Measurements from ENCODE around the gene JMJD8.

JMJD8 gene

DNA sequence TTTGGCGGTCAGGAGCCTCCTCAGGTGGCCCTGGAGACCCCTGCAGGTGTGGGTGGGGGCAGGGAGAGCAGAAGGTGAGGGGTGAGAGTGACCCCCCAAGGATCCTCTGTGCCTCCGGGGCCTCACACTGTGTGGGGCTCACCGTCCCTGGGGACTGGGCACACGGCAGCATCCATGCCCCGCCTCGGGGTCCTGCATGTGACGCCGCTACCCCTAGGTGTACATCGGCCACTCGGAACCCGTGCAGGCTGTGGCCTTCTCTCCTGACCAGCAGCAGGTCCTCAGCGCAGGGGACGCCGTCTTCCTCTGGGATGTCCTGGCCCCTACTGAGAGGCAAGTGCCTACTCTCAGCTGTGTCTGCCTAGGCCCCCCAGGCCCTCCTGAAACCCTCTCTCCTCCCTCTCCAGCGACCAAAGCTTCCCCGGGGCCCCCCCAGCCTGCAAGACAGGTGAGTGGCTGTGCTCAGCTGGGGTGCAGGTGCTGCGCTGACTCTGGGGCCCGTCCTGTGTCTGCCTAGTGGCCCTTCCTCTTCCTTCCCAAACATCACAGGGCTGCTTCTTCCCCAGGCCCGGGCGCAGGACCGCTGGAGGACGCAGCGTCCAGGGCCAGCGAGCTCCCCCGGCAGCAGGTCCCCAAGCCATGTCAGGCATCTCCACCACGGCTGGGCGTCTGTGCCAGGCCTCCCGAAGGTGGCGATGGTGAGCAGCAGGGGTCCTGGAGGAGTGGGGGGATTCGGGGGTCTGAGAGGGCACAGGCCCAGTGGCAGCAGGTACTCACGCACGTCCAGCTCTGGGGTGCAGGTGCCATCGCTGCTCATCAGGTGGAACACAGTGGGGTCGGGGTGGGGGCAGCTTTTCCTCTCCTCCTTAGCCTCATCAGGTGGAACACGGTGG, 25.2 kb downstream of the JMJD8 start:
- DNase-seq: no peak

GRCh38 chr16:657487-657886, 26.6 kb downstream of the JMJD8 start:
- no peak for DNase-seq

- DNase-seq: no peak
These were observed 30.1 kb downstream of the JMJD8 start for GRCh38 chr16:654034-654433.

- no peak for DNase-seq
These were observed 31.5 kb downstream of the JMJD8 start for GRCh38 chr16:652454-653305.

DNA sequence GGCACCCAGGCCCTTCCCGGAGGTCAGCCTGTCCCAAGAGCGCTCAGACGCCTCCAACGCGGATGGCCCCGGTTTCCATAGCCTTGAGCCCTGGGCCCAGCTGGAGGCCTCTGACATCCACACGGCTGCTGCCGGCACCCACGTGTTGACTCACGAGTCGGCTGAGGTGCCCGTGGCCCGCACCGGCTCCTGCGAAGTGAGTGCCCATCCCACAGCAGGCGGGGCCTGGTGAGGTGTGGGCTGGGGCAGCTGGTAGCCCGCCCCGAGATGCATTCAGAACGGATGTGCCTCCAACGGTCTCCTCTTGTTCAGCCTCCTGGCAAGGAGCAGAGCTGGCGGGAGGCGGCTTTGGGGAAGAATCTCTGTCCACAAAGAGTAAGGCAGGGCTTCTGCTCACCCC, 32.3 kb downstream of the JMJD8 start:
- DNase-seq: no peak

- DNase-seq: no peak
These were observed 34.5 kb downstream of the JMJD8 start for GRCh38 chr16:649631-650030.

- DNase-seq: peak; percentile 91
These were observed 35.1 kb downstream of the JMJD8 start, which contains the start of gene WDR90 for GRCh38 chr16:648781-649589. Gene WDR90, plus strand, starts transcription at chr16:649365. Its CDS starts 52 bp downstream, at chr16:649417.

DNA sequence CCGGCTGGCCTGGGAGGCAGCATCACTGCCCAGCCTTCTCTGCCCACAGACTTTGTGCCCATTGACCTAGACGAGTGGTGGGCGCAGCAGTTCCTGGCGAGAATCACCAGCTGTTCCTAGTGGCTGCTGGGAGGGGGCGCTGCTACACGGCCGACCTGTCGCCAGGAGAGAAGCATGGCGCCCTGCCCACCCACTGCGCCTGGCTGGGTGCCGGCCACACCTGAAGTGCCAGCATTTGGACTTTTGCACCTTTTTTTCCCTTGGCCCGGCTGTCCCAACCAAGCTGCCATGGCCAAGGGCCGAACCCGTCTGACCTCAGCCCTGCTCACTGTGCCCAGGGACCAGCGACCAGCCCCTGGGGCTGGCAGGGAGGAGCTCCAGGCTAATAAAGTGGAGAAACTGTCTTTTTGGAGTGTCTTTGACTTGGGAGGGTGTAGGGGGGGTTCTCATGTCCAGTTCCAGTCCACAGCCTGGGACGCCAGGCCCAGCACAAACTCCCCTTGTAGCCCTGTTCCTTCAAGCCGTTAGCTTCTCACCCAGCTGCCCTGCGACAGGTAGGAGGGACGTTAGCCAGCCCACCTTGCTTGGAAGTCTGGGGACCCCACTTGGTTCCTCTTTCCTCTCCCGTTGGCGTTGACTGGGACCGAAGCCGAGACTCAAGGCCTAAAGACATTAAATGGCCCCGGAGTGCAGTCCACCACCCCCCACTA, 35.9 kb downstream of the JMJD8 start:
- DNase-seq: no peak

DNA sequence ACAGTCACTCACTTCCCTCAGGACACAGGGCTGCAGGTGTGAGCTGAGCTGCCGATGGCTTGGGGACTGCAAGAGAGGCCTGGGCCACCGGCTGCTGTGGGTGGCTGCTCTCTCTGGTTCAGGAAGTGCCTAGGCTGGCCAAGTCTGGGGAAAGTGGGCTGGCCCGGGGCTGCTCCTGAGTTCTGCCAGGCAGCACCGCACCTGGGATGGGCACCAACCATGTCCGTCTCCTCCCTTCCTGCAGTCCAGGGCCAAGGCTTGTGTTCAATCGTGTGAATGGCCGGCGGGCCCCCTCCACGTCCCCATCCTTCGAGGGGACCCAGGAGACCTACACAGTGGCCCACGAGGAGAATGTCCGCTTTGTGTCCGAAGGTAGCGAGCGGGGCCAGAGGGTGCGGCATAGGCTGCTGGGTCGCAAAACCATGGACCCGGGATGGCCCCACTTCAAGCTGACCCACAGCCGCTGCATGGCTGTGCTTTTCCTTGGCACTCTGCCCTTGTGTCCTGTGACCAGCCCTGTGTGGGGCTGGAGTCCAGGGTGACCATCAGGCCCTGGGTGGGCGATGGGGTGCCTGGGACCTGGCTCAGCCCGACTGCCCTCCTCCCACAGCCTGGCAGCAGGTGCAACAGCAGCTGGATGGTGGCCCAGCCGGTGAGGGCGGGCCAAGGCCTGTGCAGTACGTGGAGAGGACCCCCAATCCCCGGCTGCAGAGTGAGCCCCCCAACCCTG, 36.8 kb downstream of the JMJD8 start:
- DNase-seq: no peak

DNA sequence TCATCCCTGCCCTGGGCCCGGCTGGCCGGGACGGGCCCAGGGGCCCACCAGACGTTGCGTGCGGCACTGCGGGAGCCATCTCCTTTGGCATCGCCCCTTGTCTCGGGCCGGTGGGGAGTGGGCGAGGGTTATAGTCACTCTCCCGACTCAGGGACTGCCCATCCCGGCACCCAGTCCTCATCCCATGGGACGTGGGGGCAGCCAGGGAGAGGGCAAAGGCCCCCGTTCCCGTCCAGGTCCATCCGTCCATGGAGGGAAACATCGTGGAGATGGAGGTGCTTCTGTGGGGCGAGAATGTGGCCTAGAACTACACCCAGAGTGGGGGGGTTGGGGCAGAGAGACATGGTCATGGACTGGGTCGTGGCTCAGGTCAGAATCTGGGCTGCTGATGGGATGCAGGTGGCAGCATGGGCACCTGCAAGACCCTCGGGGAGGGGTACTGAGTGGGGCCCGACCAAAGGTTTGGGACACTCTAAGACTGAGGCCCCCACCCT, 37.4 kb downstream of the JMJD8 start:
- no peak for DNase-seq

- DNase-seq: no peak
These were observed 38.1 kb downstream of the JMJD8 start for GRCh38 chr16:645852-646678.

- no peak for DNase-seq
These were observed 39.6 kb downstream of the JMJD8 start for GRCh38 chr16:644556-644955.

GRCh38 chr16:643050-643368, 41.1 kb downstream of the JMJD8 start:
- DNase-seq: no peak

GRCh38 chr16:642189-643049, 41.7 kb downstream of the JMJD8 start:
- no peak for DNase-seq

DNA sequence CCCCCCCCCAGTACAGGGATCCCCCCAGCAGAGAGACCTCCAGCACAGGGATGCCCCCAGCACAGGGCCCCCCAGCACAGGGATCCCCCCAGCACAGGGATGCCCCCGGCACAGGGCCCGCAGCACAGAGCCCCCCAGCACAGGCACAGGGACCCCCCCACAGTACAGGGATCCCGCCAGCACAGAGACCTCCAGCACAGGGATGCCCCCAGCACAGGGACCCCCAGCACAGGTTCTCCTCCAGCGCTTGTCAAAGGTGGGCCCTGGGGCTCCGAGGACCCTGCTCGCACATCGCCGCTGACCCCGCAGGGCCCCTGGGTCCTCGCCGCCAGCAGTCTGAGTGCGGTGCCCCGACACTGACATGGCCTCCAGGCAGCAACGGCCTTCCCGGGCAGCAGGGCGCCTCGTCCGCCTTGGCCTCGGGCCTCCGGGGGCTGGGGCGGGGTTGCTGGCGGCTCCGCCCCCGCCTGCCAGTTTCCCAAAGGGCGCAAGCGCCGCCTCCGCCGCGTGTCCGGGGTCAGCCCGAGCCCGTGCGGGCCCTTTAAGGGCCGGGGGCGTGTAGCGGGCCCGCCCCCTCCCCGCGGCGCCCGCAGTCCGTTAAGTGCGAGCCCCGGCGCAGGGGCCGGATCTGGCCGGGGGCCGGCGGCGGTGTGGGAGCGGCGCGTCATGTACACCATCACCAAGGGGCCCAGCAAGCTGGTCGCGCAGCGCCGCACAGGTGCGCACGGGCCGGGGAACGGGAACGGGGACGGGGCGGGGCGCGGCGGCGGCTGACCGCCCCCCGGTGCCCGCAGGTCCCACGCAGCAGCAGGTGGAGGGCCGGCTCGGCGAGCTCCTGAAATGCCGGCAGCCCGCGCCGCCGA, 42.6 kb downstream of the JMJD8 start, which contains the start of gene MCRIP2:
TSS of gene MCRIP2 (plus strand) at position 503 of the 863 bp plus-strand sequence. CDS start at position 667, 164 bp downstream.
- peak; percentile 42 for DNase-seq

DNA sequence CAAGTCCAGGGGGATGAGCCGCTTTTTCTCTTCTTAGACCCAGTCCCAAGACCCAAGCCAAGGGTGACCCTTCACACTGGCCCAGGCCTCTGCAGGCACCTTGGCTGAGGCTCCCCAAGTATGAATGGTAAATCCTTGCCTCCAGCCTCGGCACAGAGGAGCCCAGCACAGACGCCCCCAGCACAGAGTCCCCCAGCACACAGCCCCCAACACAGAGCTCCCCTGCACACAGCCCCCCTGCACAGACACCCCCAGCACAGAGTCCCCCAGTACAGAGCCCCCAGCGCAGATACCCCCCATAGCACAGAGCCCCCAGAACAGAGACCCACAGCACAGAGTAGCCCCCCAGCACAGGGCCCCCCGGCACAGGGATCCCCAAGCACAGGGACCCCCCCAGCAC, 43.5 kb downstream of the JMJD8 start:
- no peak for DNase-seq

- DNase-seq: no peak
These were observed 45.3 kb downstream of the JMJD8 start for GRCh38 chr16:638836-639235.

DNA sequence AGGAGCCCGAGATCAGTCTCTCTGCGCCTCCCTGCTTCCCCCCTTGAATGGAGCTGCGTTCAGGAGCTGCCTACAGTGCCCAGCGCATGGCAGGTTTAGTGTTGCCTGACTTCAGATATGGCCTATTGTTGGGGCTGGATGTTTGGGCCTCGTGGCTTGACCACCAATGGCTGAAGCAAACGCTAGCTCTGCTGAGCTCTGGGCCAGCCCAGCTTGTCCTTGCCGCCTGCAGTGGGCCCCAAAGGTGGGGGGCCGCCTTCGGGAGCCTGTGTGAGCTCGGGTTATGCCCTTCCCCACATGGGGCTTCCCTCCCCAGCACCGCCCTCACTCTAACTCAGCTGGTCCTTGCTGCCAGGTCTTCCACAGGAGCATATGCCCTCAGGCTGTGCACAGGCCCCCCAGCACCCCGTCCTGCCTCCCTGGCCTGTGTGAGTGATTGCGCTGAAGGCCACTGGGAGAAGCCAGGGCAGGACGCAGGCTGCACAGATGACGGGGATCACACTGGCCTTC, 46.0 kb downstream of the JMJD8 start:
- no peak for DNase-seq

All from central memory CD4-positive, alpha-beta T cell (primary cell).